ENCODE results near the gene C21orf58.
"Not testable (repeated sequence)": the region's sequence is repeated elsewhere in the genome, so short reads cannot be mapped to it uniquely, and the experiment has no call there.

Gene C21orf58

GRCh38 chr21:46323710-46324389 lies at the start of gene C21orf58, which contains the start of gene PCNT:
C21orf58 (minus strand) TSS chr21:46323870; CDS start chr21:46322738, 1,132 bp downstream.
PCNT (plus strand) TSS chr21:46324156; CDS start chr21:46324229, 73 bp downstream.
- intact Hi-C loops (cut with DNase I): loop anchor here (5.0 kb wide), 1 partner anchor 37 kb away; the partner anchor contains the start of genes MCM3AP and YBEY
- peak; percentile 96 to 99 (median 98) for DNase-seq

GRCh38 chr21:46372947-46373346 lies 49.3 kb upstream of the C21orf58 start:
- intact Hi-C loops (cut with DNase I); DNase-seq: not testable (repeated sequence)

- intact Hi-C loops (cut with DNase I): no loop called here
These were observed 48.4 kb upstream of the C21orf58 start for GRCh38 chr21:46372014-46372485.

GRCh38 chr21:46371204-46372013 lies 47.7 kb upstream of the C21orf58 start:
- DNase-seq: no peak
- intact Hi-C loops (cut with DNase I): no loop called here

More at GRCh38 chr21:46372014-46372485, 48.4 kb upstream of the C21orf58 start:
- no peak for DNase-seq

GRCh38 chr21:46369520-46370235 lies 46.0 kb upstream of the C21orf58 start:
- intact Hi-C loops (cut with DNase I): no loop called here
- no peak for DNase-seq

- no peak for DNase-seq
- intact Hi-C loops (cut with DNase I): no loop called here
These were observed 45.0 kb upstream of the C21orf58 start for GRCh38 chr21:46368533-46369285.

GRCh38 chr21:46366966-46367365 lies 43.3 kb upstream of the C21orf58 start:
- no peak for DNase-seq
- intact Hi-C loops (cut with DNase I): no loop called here

GRCh38 chr21:46366561-46366960 lies 42.9 kb upstream of the C21orf58 start:
- no peak for DNase-seq
- intact Hi-C loops (cut with DNase I): no loop called here

GRCh38 chr21:46366091-46366490 lies 42.4 kb upstream of the C21orf58 start:
- DNase-seq: no peak
- intact Hi-C loops (cut with DNase I): no loop called here

- DNase-seq: no peak
- intact Hi-C loops (cut with DNase I): no loop called here
These were observed 40.0 kb upstream of the C21orf58 start for GRCh38 chr21:46363698-46364097.

- intact Hi-C loops (cut with DNase I): no loop called here
- DNase-seq: no peak
These were observed 39.3 kb upstream of the C21orf58 start for GRCh38 chr21:46362946-46363345.

GRCh38 chr21:46361935-46362334 lies 38.3 kb upstream of the C21orf58 start:
- peak in 2 of 42 donors; percentile 16 to 21 for DNase-seq
- intact Hi-C loops (cut with DNase I): no loop called here

- DNase-seq: no peak
- intact Hi-C loops (cut with DNase I): no loop called here
These were observed 37.5 kb upstream of the C21orf58 start for GRCh38 chr21:46361176-46361575.

- intact Hi-C loops (cut with DNase I): no loop called here
- DNase-seq: no peak
These were observed 34.2 kb upstream of the C21orf58 start for GRCh38 chr21:46357684-46358425.

- intact Hi-C loops (cut with DNase I): no loop called here
These were observed 33.6 kb upstream of the C21orf58 start for GRCh38 chr21:46357335-46357604.

GRCh38 chr21:46356494-46357334 lies 33.0 kb upstream of the C21orf58 start:
- DNase-seq: no peak
- intact Hi-C loops (cut with DNase I): no loop called here

More at GRCh38 chr21:46357335-46357604, 33.6 kb upstream of the C21orf58 start:
- DNase-seq: no peak

- no peak for DNase-seq
- intact Hi-C loops (cut with DNase I): no loop called here
These were observed 32.3 kb upstream of the C21orf58 start for GRCh38 chr21:46356005-46356338.

Data from head of caudate nucleus (tissue), 42 donors.